HepG2 (cell line): ENCODE results near the gene VAMP5. TPM values are rescaled to one million over a fixed set of nuclear protein-coding genes. Genes with fewer than 3 reads are reported as not detected.

Experiments
- LCORL ChIP-seq, 2 experiments: fragments of 450-650 bp in 1 of 2; sonication (generic) in 1 of 2; formaldehyde crosslinking in 1 of 2; IDR thresholded peaks; 2 replicates each; pipeline versions ENCODE4 v1.5.0 to v1.6.1; 2017 to 2020; ENCODE audit warnings: antibody characterized with exemption in 1 of 2, missing genetic modification reagents in 1 of 2
- NR2C2 ChIP-seq: sonication (generic); formaldehyde crosslinking; IDR thresholded peaks from 2 replicates; pipeline ENCODE4 v1.4.0; 2020; ENCODE audit warnings: missing genetic modification reagents, mild to moderate bottlenecking, moderate library complexity, borderline replicate concordance
- NR2F6 ChIP-seq, 2 experiments: IDR thresholded peaks; 2 replicates each; pipeline ENCODE4 v1.6.1; 2016; ENCODE audit warnings: antibody characterized with exemption in 1 of 2, mild to moderate bottlenecking in 1 of 2
- ZFP1 ChIP-seq: IDR thresholded peaks from 2 replicates; pipeline ENCODE4 v1.6.1; 2016
- ZNF180 ChIP-seq: sonication (generic); formaldehyde crosslinking; IDR thresholded peaks from 2 replicates; pipeline ENCODE4 v1.4.0; 2020; ENCODE audit warnings: low read depth, missing genetic modification reagents, borderline replicate concordance
- ZNF264 ChIP-seq: sonication (generic); formaldehyde crosslinking; IDR thresholded peaks from 2 replicates; pipeline ENCODE4 v1.4.0; 2020; ENCODE audit warnings: missing genetic modification reagents
- ZNF282 ChIP-seq: fragments of 450-650 bp; IDR thresholded peaks from 2 replicates; pipeline ENCODE4 v1.6.1; 2018; ENCODE audit not compliant: partially characterized antibody
- ZNF331 ChIP-seq: sonication (generic); formaldehyde crosslinking; IDR thresholded peaks from 2 replicates; pipeline ENCODE4 v1.4.0; 2020; ENCODE audit warnings: missing genetic modification reagents
- ZNF333 ChIP-seq: sonication (generic); formaldehyde crosslinking; IDR thresholded peaks from 2 replicates; pipeline ENCODE4 v1.4.0; 2020; ENCODE audit warnings: mild to moderate bottlenecking, missing genetic modification reagents, borderline replicate concordance
- ZNF337 ChIP-seq: sonication (generic); formaldehyde crosslinking; IDR thresholded peaks from 2 replicates; pipeline ENCODE4 v1.5.1; 2020; ENCODE audit warnings: missing genetic modification reagents, low read depth, mild to moderate bottlenecking, borderline replicate concordance
- ZNF709 ChIP-seq: sonication (generic); formaldehyde crosslinking; IDR thresholded peaks from 2 replicates; pipeline ENCODE4 v1.5.0; 2020; ENCODE audit warnings: mild to moderate bottlenecking, missing genetic modification reagents
- ZNF766 ChIP-seq: sonication (generic); formaldehyde crosslinking; IDR thresholded peaks from 2 replicates; pipeline ENCODE4 v1.5.0; 2020; ENCODE audit warnings: missing genetic modification reagents, borderline replicate concordance
- polyA plus RNA-seq, 8 experiments: library from polyadenylated mRNA; depleted of rRNA in 3 of 8; stranded (reverse) in 7 of 8; unstranded in 1 of 8; fragments of >200 nt; fragmentation: Illumina TruSeq in 4 of 8; extraction: Trizol in 4 of 8; gene quantifications; 2 replicates each; pipeline versions ENCODE4 v1.2.1 to v1.2.3, GENCODE V29; 2011 to 2016; ENCODE audit warnings: low read depth in 4 of 8, missing spikeins in 1 of 8, mixed read lengths in 1 of 8; ENCODE audit not compliant: insufficient read depth in 1 of 8
- total RNA-seq, 5 experiments: library from RNA; depleted of rRNA; stranded (reverse); fragments of >200 nt; fragmentation: Illumina TruSeq; extraction: Trizol; gene quantifications; 2 replicates each; pipeline ENCODE4 v1.2.3, GENCODE V29; 2016; ENCODE audit warnings: low read depth in 1 of 5
- TF ChIP-seq, protein P1 (sequence below): sonication (generic); formaldehyde crosslinking; IDR thresholded peaks from 2 replicates; pipeline ENCODE4 v1.8.1; 2023; ENCODE audit warnings: mild to moderate bottlenecking, missing genetic modification reagents
- TF ChIP-seq, protein P2 (sequence below): sonication (generic); formaldehyde crosslinking; IDR thresholded peaks from 2 replicates; pipeline ENCODE4 v1.5.0; 2020; ENCODE audit warnings: mild to moderate bottlenecking, missing genetic modification reagents
- TF ChIP-seq, protein P3 (sequence below): IDR thresholded peaks from 2 replicates; pipeline ENCODE4 v1.4.0; 2020; ENCODE audit warnings: mild to moderate bottlenecking, missing genetic modification reagents
- TF ChIP-seq, protein P4 (sequence below): sonication (generic); formaldehyde crosslinking; IDR thresholded peaks from 2 replicates; pipeline ENCODE4 v1.9.0; 2021; ENCODE audit warnings: missing genetic modification reagents, borderline replicate concordance
- TF ChIP-seq, protein P5 (sequence below): sonication (generic); formaldehyde crosslinking; IDR thresholded peaks from 2 replicates; pipeline ENCODE4 v1.5.0; 2020; ENCODE audit warnings: missing genetic modification reagents

VAMP5 gene
- total and polyA plus RNA-seq, 2 of the 13 experiments (the other 11 are each of a cell fraction or from before 2014, with no cell fraction given), result 7.2 to 56.7 TPM

DNA sequence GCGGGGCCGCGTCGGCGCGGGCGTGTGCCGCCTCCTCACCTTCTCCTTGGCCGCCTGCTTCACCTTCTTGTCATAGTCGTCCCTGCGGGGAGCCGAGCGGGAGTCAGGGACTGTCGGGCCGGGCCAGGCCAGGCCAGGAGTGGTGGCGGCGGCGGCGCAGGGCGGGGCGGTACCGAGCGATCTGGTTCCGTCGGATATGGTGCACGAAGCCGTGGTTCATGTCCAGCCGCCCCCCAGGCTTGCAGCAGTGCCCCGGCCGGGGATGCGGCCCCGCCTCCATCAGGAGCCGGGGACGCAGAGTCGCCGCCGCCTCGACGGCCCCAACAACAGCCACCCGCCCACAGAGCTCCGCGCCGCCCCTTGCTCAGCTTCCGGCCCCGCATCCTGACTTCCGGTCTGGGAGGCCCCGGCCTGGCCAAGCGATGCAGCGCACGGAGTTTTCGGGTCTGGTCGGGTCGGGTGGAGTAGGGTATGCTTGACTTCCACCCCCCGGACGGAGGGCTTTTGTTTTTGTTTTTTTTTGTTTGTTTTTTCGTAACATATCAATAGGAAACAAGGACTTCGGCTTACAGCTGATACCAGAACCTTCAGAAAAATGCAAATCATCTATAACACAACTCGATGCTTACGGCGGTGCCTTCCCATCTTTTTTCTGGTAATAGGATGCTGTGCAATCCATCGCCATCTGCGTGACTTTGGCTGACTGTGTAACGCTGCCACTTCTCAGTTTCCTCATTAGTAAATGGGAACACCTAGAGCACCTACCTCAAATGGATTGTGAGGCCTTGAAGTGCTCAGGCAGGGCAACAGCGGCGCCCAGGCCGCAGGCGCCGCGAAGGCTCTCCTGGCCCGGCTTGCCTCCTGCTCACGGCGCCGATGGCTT is 27.7 kb downstream of the VAMP5 start, which contains the start of gene C2orf68 (continued):
- TF ChIP-seq ZNF180 (CRISPR knock-in tag), result no peak
- TF ChIP-seq, protein P1, sequence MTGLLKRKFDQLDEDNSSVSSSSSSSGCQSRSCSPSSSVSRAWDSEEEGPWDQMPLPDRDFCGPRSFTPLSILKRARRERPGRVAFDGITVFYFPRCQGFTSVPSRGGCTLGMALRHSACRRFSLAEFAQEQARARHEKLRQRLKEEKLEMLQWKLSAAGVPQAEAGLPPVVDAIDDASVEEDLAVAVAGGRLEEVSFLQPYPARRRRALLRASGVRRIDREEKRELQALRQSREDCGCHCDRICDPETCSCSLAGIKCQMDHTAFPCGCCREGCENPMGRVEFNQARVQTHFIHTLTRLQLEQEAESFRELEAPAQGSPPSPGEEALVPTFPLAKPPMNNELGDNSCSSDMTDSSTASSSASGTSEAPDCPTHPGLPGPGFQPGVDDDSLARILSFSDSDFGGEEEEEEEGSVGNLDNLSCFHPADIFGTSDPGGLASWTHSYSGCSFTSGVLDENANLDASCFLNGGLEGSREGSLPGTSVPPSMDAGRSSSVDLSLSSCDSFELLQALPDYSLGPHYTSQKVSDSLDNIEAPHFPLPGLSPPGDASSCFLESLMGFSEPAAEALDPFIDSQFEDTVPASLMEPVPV (CRISPR knock-in tag), result 0 out of 2 replicates have a peak, but pooled peaks have one; percentile 37
- peak; percentile 63 for TF ChIP-seq NR2C2 (CRISPR knock-in tag)
- no peak for TF ChIP-seq ZNF282
- peak; percentile 67; the same call in 1 of the 2 replicates for TF ChIP-seq ZNF264 (CRISPR knock-in tag)
- TF ChIP-seq, protein P2, sequence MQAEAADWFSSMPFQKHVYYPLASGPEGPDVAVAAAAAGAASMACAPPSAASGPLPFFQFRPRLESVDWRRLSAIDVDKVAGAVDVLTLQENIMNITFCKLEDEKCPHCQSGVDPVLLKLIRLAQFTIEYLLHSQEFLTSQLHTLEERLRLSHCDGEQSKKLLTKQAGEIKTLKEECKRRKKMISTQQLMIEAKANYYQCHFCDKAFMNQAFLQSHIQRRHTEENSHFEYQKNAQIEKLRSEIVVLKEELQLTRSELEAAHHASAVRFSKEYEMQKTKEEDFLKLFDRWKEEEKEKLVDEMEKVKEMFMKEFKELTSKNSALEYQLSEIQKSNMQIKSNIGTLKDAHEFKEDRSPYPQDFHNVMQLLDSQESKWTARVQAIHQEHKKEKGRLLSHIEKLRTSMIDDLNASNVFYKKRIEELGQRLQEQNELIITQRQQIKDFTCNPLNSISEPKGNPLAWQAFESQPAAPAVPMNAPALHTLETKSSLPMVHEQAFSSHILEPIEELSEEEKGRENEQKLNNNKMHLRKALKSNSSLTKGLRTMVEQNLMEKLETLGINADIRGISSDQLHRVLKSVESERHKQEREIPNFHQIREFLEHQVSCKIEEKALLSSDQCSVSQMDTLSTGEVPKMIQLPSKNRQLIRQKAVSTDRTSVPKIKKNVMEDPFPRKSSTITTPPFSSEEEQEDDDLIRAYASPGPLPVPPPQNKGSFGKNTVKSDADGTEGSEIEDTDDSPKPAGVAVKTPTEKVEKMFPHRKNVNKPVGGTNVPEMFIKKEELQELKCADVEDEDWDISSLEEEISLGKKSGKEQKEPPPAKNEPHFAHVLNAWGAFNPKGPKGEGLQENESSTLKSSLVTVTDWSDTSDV (CRISPR knock-in tag), result peak; percentile 67; the same call in 1 of the 2 replicates
- 0 out of 2 replicates have a peak, but pooled peaks have one; percentile 25 for TF ChIP-seq ZNF337 (CRISPR knock-in tag)
- peak; percentile 81; the same call in 1 of the 2 replicates for TF ChIP-seq ZFP1 (CRISPR knock-in tag)
- peak; percentile 87 for TF ChIP-seq ZNF709 (CRISPR knock-in tag)
- TF ChIP-seq, protein P3, sequence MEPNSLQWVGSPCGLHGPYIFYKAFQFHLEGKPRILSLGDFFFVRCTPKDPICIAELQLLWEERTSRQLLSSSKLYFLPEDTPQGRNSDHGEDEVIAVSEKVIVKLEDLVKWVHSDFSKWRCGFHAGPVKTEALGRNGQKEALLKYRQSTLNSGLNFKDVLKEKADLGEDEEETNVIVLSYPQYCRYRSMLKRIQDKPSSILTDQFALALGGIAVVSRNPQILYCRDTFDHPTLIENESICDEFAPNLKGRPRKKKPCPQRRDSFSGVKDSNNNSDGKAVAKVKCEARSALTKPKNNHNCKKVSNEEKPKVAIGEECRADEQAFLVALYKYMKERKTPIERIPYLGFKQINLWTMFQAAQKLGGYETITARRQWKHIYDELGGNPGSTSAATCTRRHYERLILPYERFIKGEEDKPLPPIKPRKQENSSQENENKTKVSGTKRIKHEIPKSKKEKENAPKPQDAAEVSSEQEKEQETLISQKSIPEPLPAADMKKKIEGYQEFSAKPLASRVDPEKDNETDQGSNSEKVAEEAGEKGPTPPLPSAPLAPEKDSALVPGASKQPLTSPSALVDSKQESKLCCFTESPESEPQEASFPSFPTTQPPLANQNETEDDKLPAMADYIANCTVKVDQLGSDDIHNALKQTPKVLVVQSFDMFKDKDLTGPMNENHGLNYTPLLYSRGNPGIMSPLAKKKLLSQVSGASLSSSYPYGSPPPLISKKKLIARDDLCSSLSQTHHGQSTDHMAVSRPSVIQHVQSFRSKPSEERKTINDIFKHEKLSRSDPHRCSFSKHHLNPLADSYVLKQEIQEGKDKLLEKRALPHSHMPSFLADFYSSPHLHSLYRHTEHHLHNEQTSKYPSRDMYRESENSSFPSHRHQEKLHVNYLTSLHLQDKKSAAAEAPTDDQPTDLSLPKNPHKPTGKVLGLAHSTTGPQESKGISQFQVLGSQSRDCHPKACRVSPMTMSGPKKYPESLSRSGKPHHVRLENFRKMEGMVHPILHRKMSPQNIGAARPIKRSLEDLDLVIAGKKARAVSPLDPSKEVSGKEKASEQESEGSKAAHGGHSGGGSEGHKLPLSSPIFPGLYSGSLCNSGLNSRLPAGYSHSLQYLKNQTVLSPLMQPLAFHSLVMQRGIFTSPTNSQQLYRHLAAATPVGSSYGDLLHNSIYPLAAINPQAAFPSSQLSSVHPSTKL (CRISPR knock-in tag), result no peak; the same call in none of the 2 replicates
- TF ChIP-seq, protein P4, sequence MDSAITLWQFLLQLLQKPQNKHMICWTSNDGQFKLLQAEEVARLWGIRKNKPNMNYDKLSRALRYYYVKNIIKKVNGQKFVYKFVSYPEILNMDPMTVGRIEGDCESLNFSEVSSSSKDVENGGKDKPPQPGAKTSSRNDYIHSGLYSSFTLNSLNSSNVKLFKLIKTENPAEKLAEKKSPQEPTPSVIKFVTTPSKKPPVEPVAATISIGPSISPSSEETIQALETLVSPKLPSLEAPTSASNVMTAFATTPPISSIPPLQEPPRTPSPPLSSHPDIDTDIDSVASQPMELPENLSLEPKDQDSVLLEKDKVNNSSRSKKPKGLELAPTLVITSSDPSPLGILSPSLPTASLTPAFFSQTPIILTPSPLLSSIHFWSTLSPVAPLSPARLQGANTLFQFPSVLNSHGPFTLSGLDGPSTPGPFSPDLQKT (CRISPR knock-in tag), result peak; percentile 86; the same call in 1 of the 2 replicates
- no peak for TF ChIP-seq ZNF766 (CRISPR knock-in tag)
- TF ChIP-seq NR2F6 (IDR thresholded peaks at IDR 0.05), result no peak
- peak; percentile 22; the same call in 1 of the 2 replicates for TF ChIP-seq NR2F6 (CRISPR knock-in tag; IDR thresholded peaks at IDR 0.05)
- TF ChIP-seq LCORL (IDR thresholded peaks at IDR 0.05), result no peak
- no peak; the same call in 1 of the 2 replicates for TF ChIP-seq LCORL (CRISPR knock-in tag; IDR thresholded peaks at IDR 0.05)
- TF ChIP-seq ZNF333, result 0 out of 2 replicates have a peak, but pooled peaks have one; percentile 83
- TF ChIP-seq ZNF331 (CRISPR knock-in tag), result peak; percentile 65; the same call in 1 of the 2 replicates
- TF ChIP-seq, protein P5, sequence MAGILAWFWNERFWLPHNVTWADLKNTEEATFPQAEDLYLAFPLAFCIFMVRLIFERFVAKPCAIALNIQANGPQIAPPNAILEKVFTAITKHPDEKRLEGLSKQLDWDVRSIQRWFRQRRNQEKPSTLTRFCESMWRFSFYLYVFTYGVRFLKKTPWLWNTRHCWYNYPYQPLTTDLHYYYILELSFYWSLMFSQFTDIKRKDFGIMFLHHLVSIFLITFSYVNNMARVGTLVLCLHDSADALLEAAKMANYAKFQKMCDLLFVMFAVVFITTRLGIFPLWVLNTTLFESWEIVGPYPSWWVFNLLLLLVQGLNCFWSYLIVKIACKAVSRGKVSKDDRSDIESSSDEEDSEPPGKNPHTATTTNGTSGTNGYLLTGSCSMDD (CRISPR knock-in tag), result no peak
